GM19025 (cell line): ENCODE measurements around the gene MYRIP.
"Not testable (repeated sequence)": the region's sequence is repeated elsewhere in the genome, so short reads cannot be mapped to it uniquely, and the experiment has no call there.

ENCODE experiments used
- ATAC-seq: cut with Tn5 transposase; IDR thresholded peaks from one replicate; pipeline ENCODE4 v1.9.1; 2021; ENCODE audit warnings: mild to moderate bottlenecking, low read depth, moderate library complexity; ENCODE audit not compliant: unreplicated experiment

MYRIP gene

DNA sequence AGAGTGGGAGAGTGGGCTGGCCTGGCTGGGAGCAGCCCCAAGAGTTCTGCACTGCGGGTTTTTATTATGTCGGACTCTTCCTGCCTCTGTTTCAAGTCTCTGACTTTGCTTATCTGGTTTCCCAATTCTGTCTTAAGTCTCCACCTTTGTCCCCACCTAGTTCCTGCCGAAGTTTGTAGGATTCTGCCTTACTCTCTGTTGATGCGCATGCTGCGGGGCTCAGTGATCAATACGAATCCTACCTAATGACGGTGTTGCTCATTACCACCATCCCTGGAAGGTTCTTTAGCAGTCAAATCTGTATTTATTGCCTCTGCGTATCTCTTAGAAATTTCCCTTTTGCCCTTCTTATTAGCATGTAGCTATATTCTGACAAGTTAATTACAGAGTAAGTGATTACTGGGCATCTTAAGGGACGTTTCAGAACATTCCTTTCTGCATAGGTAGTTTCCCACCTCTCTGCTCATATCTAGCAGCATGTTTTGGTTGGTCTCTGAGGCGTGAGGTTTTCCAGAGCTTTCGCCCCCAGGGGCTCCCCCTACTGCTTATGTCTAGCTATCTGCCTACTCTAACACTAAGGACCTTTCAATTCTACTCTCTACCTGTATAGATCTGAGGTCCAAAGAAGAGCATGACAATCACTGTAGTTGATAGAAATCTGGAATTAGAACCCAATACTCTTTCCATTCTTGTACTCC is 264.1 kb downstream of the MYRIP start:
- no peak for ATAC-seq

DNA sequence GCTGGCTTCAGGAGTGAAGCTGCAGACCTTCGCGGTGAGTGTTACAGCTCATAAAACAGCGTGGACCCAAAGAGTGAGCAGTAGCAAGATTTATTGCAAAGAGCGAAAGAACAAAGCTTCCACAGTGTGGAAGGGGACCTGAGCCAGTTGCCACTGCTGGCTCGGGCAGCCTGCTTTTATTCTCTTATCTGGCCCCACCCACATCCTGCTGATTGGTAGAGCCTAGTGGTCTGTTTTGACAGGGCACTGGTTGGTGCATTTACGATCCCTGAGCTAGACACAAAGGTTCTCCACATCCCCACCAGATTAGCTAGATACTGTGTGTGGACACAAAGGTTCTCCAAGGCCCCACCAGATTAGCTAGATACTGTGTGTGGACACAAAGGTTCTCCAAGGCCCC is 267.7 kb downstream of the MYRIP start:
- ATAC-seq, result not testable (repeated sequence)

DNA sequence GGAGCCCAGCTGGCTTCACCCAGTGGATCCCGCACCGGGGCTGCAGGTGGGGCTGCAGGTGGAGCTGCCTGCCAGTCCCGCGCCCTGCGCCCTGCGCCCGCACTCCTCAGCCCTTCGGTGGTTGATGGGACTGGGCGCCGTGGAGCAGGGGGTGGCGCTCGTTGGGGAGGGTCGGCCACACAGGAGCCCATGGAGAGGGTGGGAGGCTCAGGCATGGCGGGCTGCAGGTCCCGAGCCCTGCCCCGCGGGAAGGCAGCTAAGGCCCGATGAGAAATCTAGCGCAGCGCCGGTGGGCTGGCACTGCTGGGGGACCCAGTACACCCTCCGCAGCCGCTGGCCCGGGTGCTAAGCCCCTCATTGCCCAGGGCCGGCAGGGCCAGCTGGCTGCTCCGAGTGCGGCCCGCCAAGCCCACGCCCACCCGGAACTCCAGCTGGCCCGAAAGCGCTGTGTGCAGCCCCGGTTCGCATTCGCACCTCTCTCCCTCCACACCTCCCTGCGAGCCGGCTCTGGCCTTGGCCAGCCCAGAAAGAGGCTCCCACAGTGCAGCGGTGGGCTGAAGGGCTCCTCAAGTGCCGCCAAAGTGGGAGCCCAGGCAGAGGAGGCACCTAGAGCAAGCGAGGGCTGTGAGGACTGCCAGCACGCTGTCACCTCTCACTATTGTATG is 268.6 kb downstream of the MYRIP start:
- ATAC-seq, result not testable (repeated sequence)

DNA sequence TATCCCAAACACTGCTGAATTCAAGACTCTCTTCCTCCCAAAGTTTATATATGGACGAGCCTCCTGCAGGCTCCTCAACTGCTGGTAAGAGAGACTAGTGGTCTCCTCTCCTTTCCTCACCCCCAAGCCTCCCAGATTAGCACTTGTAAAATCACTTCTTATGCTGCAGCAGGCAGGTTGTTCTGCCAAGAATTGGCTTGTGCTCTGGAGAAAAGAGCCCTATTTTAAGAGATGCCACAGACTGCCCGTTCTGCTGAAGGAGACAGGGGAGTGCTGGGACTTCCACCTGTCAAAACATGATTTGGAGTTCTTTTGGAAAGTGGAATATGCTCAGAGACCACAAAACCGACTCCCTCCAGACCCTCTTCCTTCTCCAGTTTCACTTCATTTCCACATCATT is 269.2 kb downstream of the MYRIP start:
- ATAC-seq, result no peak

DNA sequence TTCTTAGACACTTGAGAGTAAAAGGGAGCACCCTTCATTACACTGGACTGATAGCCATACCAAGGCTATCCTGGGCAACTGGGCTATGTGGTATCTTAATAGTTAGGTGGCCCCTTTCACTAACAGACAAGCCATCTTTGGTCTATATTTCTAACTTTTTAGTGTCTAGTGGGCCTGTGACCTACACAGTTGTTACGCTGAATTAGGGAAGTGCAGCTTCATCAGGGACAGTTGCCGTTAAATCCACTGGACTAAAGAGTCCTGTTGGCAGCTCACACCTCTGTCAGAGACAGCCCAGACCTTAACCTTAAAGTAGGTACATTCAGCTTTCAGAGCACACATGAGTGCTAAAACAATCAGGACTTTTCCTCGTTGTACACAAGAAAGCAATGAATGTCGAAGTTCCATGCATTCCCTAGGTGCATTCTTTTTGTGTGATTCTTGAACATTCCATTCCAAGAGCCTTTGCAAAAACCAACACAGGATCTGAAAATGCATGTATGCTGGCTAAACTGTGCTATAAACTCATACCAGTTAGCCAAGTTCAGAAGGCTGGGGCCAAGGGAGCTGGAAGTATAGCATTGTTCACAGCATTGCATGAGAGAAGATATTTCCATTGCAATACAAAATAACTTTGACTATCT is 269.9 kb downstream of the MYRIP start:
- ATAC-seq, result no peak

DNA sequence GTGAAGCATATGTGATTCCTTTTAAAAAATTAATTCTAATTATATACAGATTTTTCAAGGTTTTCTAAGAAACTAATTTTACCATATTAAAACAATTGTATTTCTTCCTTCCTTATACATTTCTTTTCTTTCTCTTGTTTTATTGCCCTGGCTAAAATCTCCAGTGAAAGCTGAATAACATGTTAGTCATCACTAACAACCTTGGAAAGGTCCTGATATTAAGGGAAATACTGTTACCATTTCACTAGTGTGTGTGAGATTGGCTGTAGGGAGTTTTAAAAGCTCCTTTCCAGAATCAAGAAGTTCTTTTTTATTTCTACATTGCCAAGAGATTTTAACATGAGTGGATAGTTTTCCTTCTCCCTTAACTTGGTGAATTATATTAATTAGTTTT is 270.4 kb downstream of the MYRIP start:
- ATAC-seq, result no peak

DNA sequence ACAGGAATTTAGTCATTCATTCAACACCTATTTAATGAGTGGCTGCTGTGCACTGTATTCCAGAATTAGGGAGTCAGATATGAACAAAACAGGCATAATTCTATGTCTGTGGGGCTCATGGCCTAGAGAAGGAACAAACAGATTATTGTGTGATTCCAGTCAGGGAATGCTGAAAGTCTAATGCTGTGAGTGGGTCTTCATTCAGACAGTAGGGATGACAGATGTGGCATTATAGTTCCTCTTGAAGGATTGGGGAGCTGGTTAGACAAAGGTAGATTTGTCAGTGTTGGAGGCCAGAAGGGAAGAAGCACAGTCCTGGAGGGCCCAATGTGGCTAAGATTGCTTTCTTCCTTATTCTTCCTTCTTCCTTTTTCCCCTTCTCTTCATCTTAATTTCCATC is 273.7 kb downstream of the MYRIP start:
- ATAC-seq, result no peak

DNA sequence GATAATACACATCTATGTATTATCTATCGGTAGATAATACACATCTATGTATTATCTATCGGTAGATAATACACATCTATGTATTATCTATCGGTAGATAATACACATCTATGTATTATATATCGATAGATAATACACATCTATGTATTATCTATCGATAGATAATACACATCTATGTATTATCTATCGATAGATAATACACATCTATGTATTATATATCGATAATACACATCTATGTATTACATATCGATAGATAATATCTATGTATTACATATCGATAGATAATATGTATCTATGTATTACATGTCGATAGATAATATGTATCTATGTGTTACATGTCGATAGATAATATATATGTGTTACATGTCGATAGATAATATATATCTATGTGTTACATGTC is 275.0 kb downstream of the MYRIP start:
- ATAC-seq, result not testable (repeated sequence)

DNA sequence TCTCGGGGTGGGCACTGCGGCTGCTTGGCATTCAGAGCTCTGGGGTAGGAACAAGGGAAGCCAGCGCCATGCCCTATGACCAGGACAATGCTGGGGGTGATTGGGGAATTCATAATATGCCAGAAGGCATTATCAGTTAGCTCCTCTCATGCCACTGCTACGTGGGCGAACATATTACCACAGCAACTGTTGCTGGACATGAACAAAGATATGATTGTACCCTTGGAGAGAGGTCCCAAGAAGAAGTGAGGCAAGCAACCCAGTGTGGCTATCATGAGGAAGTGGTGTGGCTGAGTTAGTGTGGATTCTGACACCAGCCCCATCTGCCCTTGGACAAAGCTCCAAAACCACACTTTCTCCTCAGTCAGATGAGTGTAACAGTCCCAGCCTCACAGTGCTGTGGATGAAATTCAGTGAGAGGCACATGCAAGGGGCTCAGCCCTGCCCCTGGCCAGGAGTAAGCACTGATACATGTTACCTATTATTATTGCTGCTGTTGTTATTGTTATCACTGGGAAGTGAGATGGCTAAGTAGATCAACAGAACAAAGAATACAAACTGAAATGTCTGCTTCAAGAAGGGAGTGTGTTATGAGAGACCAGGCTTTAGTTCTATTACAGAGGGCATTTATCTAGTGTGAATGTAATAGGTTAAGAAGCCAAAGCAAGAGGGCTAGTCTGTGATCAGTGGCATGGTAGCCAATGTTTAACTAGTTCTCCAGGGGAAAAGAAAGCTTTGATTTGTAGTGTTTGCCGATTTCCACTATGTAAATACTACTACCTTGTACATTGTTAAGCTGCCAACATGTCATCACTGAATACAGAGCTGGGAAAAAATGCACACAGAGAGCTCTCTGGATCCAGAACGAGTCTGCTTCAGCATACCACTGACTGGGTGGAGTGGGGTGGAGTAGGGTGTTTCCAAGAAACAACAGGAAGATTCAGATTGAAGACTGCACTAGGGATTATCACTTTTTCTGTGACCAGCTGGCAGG is 277.8 kb downstream of the MYRIP start:
- ATAC-seq, result no peak

DNA sequence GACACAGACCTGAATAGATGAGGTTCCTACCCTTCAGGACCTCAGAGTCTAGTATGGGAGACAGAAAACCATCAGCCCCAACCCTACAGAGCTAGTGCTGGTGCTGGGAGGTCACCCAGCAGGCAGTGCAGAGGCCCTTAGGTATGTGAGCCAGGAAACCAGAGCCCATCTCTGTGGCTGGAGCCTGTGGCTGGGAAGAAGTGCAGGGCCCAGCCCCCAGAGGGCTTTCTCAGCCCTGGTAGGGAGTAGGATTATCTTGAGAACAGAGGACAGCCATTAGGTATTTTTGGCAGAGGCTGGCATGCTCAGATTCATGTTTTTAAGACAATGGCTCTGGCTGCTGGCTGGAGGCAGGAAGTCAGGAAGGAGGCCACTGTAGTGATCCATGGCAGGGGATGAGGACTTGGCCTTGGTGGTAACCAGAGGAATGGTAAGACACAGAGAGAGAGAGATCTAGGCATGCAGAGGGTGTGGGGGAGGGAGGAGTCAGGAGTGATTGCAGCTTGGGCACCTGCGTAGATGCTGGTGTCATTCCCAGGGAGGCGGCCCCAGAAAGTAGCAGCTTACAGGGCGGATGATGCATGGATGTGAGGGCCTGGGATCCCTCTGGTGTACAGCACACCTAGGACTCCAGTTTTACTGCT is 279.2 kb downstream of the MYRIP start:
- no peak for ATAC-seq

DNA sequence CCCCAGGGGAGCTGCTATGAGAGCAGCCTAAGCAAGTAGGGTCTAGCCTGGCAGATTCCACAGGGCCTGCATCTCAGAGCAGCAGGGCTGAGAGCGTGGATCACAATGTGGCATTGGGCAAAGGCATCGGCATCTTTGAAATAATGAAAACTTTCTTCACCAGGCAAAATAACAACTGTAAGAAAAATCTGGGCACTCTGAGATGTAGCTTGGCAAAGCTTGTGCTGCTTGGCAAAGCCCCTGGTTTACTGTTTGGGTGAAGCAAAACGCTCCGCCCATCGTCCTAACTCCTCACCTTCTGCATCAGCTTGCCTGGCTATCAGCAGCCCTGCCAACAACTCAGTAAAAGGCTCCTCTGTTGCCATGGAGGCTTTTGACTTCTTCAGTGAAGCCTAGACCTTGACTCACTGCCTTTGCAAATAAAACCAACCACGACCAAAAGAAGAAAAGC is 287.3 kb downstream of the MYRIP start:
- ATAC-seq, result no peak

DNA sequence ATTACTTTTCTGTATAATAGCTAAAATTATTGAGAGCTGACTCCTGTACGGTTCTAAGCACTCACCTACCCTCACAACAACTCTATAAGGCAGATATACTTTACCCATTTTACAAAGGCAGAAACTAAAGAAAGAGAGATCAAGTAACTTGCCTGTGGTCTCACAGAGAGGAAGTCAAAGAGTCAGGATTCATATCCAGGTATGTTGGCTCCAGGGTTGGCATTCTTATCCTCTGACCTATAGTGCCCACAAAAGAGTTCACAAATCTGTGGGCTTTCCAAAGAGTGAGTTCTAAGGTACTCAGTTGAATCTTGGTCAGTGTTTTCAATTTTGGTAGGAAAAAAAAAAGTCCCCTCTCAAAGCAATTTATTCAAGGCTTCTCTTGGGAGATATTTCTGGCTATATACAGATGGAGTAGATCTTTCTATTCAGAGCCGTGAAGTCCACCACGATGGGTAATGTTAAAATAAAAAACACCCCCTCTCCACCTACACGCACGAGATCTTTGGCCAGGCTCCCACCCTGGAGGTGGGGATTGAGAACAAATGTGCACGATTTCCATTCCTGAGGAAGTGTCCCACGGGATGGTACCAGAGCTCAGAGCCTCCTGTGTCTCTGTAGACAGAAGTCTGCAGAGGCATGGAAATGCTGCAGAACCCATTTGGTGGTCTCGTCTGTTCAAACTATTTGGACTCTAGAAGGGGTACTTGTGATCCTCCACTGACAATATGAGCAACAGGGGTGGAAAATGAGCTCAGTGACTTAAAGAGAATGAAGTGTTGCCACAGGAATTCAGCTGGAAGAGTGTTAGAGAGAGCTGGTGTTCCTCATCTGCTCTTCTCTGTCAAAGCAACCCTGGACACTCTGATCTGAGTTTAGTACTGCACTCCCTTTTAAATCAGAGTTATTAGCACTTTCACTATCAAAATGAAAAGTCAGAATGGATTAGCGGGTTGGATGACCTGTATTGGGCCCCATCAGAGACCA is 288.0 kb downstream of the MYRIP start:
- no peak for ATAC-seq

DNA sequence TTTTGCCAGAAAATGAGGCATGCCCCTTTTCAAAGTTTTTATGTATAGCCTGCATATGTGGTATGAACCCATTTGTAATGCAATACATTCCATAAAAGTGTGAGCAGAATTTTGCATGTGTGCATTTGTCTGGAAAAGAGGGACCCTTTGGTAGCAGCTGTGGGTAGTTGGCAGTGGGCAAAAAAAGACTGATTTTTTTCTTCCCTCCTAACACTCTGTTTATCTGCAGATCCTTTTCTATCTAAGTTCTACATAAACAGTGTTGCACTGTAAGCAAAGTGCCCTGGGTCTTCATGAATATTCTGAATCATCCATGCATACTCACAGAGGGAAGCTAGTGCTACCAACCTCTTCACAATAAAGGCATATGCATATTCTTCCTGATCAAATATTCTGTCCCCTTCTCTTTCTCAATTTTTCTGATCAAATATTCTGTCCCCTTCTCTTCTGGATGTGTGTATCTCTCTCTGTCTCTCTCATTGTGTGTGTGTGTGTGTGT is 288.9 kb downstream of the MYRIP start:
- no peak for ATAC-seq

DNA sequence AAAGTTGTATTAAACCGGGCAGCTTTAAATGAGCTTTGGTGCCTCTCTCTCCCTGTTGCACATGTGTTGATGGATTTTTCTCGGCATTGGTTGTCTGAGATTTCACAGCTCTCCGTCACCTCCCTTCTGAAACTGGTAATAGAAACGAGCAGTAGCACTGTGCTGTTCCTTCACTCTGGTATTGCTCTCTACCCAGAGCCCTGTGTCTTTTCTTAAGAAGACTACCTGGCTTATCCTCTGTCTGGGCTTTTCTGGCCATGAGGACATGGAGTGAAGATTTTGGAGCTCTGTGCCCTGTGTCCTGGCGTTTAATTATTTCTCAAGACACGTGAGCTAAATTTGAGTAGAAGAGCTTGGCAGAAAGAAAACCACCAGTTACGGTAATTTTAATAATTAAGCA is 290.5 kb downstream of the MYRIP start:
- no peak for ATAC-seq

DNA sequence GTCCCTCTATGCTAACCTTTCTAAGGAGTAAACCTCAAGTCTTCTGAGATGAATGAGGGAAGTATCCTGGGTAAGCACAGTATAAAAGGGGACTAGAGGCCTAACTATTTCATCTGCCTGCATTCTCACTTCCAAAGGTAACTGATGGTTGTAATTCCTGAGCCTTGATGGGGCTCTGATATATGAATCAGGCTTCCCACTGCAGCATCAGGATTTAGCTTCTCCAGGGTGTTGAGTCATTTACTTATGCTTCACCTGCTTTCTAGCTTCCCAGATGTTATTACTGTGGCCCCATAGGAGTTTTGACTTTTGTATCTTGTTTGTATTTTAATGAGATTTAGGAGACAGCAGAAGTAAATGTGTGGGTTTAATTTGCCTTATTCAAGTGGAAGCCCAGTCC is 292.8 kb downstream of the MYRIP start:
- ATAC-seq, result no peak

DNA sequence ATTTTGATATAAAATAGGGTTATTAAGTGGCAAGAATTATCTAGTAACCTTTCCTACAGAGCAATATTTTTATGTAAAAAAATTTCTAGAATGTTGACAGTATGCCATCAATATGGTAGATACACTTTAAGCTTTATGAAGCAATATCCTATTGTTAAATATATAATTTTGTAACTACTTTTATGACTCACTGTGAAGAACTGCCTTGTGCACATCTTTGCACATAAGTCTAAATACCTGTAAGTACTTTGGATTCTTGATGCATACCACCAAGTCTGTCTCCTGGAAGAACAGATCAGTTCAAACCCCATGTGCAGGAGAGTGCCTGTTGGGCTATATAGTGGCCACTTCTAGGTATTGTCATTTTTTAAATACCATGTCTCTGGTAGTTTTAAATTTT is 294.4 kb downstream of the MYRIP start:
- ATAC-seq, result no peak

DNA sequence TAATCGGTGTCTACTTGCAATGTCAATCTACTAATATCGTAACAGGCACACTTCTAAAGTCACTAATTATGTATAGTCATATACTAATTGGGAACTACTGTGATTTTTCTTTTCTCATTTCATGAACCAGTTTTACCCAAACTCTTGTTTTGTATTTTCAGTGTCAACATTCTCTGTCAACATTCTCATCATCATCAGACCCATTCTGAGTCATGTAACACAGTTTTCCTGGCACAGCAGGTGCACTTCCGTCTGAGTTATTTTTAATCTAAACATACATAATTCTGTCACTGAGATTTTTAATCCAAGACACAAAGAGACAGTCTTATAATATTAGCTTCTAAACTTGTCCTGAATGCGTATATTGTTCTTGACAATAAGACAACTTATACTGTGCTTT is 295.0 kb downstream of the MYRIP start:
- ATAC-seq, result no peak

DNA sequence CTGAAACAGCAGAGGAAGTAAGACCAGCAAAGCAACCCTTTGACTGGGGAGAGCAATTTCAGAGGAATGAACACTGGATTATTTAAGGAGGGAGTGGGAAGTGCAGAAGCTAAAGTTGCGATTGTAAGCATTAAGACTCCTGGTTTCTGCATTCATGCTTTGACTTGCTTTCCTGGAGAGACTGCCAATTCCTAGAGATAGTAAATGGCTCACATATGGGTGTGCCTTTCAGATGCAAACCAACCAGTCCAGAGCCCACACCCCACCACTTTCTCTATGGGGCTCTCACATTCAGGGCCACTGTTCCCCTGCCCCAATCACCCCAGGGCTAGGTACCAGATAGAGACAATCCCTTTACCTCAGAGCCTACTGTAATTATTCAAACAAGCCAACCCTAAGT is 299.2 kb downstream of the MYRIP start:
- ATAC-seq, result no peak
